GM18499 (cell line): ENCODE data around the gene TCEAL9.
"Not testable (repeated sequence)": the region's sequence is repeated elsewhere in the genome, so short reads cannot be mapped to it uniquely, and the experiment has no call there.

Source experiments
- ATAC-seq: cut with Tn5 transposase; IDR thresholded peaks from one replicate; pipeline ENCODE4 v1.9.1; 2021; ENCODE audit warnings: moderate number of reproducible peaks; ENCODE audit not compliant: insufficient read depth, unreplicated experiment

TCEAL9 gene

DNA sequence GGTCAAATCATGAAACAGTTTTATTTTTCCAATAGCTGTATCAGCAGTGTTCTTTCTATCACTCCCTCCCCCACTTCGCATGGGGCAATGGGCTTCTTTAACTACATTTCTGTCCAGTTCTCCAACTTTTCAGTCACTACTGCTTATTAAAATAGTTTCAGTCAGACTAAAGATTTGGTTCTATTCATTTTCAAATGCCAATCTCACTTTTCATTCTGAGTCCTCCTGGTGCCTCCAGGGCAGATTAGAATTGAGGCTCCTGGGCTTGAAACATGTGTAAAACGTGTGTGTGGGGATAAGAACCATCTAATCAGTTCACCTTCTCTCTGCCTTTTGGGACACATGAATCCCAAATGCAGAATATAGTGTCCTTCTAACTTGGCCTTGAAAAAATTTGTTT, 16.6 kb downstream of the TCEAL9 start:
- no peak for ATAC-seq

DNA sequence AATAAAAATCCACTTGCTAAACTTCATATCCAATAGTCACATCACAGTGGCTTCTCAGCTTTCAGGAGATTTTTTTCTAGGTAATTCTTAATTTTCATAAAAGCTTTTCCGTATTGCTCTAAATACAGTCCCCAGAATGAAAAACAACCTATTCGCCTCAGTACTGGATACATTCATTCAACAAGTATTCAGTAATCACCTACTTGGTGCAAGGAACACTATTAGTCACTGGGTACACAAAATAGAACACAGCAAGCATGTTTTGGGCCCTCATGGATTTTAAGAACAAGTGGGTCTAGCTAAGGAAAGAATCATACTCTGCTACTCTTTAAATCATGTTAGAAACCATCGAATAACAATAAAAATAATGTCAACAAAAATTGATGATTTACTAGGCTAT, 17.3 kb downstream of the TCEAL9 start:
- no peak for ATAC-seq

DNA sequence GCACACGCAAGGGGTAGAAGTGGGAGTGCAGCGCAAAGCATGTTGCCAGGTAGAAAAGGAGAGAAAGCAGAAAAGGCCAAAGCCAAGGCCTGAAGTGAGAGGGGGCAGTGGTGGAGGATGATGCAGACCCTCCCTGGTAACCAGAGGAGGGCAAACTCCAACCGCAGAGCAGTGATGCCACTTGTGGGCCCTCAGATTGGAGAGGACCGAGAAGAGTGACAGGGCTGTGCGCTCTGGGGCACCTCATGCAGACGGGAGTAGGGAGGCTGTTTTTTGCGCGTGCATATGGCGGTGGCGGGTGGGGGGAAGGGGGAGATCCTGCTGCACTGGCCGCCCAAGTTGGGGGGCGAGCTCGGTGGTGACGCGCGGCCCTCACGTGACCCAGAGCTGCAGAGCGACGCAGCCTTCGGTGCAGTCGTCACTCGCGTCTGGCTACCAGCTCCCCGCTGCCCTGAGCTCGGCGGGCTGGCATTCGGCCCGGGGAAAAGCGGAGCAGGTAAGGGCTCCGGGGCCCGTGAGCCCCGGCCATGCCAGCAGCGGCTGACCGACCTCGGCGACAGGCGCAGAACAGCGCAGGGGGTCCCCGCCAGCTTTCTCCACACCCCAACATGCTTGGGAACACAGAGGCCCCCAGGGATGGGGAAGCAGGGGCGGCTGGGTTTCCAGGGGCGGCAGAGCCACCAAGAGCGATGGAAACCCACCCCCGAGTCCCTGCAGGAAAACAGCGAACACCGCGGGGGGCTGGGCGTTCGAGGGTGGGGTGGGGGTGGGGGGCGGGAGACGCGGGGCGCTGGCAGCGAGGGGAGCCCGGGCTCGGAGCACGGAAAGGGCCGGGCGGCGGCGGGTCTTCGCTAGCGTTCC, 20.0 kb downstream of the TCEAL9 start, which contains the start of gene BEX3:
BEX3 (plus strand) TSS at position 421 of the 861 bp plus-strand sequence. CDS start 984 bp downstream, outside the sequence.
- no peak for ATAC-seq

DNA sequence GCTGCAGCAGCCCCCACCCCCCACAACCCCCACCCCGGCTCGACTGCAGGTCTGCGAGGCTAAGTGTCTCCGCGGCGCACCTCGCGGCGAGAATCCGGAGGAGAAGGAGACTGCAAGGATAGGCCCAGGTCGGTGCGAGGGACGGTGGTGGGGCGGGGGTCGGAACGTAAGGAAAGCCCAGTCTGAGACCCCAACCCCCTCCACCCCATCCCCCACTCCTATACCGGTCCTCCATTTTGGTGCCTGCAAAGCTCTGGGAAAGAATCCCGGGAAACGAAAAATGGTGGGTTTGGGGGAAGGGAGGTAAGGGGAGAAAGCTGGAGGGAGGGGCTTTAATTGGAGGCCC, 20.6 kb downstream of the TCEAL9 start:
- ATAC-seq: no peak

DNA sequence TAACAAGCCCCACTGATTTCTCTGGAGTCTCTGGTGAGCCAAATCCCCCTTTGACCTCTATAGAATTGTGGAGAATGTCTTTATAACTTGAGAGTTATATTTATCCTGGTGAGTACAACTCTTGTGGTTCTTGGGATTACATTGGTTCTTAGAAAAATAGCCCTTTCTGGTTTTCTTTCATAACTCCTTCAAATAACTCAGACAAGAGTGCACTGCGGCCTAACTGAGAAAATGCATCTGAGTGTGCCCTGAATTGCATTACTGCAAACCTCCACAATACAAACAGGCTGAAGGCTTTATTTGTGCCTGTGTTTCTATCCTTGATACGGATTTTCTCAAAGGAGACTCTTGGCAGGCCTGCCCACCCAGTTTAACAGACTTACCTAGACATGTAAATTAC, 22.7 kb downstream of the TCEAL9 start:
- no peak for ATAC-seq

DNA sequence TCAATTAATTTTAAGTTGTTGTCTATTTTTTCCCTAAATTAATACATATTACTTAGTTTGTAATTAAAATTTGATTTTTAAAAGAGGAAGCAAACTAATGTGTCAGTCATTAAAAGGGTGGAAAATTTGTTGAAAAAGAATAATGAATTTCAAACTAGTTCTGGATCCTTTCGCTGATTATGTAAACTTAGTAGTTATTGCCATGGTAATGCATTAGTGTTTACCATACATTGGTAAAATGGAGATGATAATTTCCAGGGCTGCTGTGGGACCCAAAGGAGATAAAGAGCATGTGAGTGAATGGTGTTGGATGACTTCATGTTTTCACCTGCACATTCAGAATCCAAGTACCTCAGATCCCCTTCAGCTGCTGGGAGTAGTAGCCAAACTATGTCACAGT, 26.6 kb downstream of the TCEAL9 start:
- ATAC-seq: no peak

DNA sequence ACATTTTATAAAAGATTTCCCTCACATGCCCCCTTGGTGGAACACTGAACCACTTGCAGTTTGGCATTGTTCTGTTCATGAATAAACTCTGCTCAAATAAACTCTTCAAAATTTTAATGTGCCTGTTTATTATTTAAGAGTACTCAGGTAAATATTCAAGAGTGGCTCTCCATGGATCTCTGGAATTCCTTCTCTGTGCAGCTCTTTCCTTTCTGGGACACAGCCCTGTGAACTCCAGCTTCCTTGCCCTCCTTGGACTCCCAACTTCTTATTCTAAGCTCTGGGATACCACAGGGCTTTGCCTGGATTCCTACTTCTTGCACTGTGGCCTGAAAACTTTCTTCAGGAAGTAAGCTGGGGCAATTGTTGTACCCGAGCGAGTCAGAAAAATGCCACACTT, 28.4 kb downstream of the TCEAL9 start:
- no peak for ATAC-seq

DNA sequence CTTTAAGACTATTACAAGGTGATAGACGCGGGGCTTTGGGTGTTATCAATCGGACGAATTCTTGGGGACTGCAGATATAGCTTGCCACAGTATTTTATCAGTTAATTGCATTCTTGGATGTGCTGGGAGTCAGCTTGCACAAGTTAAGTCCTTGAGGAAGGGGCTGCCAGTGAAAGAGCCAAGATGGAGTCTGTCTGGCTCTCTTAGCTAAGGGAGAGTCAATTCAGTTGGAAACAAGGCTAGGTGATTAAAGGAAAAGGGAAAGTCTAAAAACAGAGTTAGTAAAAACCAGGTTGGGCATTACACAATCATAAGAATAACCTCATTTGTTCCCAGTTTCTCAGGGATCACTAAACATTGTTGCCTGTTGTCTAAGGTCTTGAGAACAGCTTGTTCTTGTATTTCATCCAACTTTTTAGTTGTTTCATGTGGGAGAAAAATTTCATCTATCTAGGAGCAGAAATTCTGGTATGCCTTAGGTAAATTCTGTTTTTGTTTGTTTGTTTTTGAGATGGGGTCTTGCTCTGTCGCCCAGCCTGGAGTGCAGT, 29.1 kb downstream of the TCEAL9 start:
- not testable (repeated sequence) for ATAC-seq

DNA sequence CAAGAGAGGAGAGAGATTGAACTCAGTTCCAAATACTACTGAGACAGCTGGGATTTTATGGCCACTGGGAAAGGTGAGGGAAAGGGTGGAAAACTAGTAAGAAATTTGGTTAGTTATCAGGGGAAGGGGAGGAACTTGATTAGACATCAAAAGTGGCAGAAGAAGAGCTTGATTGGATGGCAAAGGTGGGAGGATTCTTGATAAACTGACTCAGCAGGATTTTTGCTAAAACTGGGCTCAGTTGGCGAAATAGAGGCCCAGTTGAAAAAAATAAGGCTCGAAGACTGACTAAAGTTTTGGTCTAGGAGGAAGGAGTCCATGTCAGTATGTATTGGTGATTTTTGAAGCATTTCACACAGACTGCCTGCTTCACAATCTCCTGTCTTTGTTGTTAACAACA, 30.0 kb downstream of the TCEAL9 start:
- ATAC-seq: no peak

DNA sequence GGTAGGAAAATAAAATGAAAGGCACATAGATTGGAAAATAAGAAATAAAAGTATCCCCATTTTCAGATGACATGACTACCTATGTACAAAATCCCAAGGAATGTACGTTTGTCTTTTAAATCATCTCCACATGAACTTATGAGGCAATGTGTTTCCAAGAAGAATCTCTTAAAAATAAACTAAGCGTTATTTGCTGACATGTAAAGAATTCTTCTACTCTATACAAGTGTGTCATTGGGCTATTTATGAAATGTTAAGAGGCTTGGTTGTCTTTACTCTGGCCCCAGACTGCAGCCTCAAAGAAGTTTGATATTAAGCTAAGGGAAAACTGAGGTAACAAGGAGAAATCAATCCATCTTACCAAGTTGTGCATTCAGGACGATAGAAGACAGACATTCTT, 37.2 kb downstream of the TCEAL9 start:
- ATAC-seq: no peak

DNA sequence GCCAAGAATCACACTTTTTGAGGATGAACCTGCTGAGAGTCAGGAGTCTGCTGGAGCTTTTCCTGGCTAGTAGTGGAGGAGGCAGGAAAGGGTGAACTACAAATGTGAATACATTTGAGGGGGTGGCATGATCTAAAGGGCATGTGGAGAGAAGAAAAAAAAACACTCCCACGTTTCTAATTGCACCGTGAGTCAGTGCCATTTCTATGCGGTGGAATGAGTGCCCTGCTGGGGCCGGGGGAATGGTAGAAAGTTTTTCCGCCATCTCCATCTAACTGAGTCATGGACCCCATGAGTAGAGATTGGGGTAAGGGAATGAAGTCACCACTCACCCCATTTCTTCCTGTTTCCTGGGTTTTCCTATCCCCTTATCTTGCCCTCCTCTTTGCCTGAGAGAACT, 39.9 kb downstream of the TCEAL9 start:
- ATAC-seq: no peak

DNA sequence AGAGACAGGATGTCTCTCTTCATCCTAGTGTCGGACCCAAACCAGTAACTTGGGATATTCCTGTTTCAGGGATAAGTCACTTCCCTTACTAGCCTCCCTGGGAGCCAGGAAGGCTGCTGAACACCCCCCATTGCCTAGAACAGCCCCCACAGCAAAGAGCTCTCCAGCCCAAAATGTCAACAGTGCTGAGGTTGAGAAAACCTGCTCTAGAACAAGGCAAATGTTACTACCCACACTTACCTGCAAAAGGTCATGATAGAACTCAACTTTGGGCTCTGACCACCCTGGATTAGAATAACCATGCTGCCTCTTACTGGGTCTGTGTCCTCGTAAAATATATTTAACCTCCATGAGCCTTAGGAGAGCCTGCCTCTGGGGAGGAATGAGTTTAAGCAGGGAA, 40.4 kb downstream of the TCEAL9 start:
- no peak for ATAC-seq

DNA sequence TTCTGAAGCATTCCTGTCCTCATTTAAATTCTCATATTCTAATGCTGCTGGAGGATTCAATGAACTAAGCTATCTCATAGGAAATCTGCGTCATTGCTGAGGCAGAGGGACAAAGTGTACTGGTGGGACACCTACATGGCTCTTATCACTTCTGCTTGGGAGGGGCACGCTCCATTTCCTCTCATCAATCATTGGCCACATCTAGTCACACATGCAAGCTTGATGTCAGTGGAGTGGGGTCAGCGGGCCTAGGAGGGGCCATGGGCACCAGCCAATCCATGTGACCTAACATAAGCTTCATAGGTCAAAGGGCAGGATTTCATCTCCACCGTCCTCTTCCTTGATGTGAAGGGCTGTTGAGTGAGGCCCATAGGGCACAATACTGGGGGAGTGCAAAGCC, 41.4 kb downstream of the TCEAL9 start:
- ATAC-seq: no peak

DNA sequence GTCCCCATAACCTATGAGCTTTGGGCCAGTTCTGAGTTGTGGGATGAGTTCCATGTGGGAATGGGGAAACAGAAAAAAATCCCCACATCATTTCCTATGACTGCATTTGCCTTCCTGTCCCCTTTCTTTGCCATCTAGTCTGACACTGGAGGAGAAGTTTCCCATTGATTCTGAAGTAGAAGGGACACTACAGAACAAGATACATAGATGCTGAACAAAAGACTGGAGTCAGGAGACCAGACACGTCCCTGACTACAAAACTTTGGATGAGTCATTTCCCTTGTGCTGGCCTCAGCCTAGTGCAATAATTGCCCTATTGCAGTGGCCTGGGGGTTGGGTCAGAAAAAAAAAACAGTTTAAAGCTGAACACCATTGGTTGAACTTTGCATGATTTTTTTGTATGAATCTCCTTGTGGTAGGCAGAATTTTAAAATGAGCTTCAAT, 42.1 kb downstream of the TCEAL9 start:
- ATAC-seq: no peak

DNA sequence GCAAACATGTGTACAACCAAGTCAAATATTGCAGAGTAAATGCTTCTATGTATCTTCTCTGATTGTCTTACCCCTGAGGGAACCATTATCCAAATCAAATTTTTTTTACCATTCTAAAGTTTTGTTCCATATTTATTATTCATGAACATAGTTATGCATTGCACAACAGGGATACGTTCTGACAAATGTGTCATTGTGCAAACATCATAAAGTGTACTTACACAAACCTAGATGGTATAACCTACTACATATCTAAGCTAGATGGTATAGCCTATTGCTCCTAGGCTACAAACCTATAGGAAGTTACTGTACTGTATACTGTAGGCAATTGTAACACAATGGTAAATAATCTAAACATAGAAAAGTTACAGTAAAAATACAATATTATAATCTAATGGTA, 43.4 kb downstream of the TCEAL9 start:
- ATAC-seq: no peak

DNA sequence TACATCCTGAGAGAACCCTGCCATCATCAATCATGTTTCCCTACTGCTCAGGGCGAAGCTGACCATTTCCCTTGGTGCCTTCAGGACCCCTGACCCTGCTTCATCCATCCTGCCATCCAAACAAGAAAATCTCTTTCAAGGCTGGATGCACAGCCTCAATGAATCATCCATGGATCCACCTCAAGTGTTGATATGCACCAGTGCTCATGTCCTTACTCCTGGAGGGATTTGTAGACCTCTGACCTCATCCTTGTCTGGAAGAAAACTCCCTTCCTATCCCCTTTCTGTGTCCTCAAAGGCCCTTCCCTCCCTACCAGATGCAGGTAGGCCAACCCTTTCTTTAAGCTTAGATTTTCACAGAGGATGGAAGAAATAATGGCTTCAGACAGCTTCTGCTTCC, 44.6 kb downstream of the TCEAL9 start:
- no peak for ATAC-seq

DNA sequence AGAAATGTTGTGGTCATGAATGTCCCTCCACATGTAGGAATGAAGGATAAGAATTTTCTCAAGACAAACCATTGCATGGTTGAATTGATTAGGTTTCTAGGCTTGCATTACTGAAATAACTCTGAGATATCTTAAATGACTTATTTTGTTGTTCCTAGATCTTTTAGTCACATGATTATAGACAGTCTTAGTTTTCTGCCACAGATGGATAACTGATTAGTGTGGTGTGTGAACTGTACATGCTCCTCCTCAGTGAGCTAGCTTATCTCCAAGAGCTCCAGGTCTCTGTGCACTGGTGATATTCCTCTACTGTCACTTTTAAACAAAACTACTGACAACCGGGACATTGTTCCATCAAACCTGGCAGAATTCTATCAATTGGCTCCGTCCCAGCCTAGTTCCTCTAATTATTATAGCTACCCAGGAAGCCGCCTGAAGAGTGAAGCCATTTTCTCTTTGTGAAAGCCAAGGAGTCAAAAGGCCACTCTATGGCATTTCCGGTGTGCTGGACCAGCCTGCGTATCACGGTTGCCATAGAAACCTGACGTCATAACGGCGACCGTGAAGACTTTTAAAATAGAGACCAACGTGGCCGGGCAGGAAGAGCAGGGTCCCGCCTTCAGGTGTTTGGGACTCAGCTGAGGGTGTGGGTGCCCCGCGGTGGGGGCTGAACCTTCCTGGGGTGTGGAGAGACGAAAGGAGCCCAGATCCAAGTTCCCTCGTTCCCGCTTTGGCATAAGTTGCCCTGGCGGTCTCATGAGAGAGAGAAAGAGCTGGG, 48.1 kb downstream of the TCEAL9 start:
- ATAC-seq: peak; percentile 95

DNA sequence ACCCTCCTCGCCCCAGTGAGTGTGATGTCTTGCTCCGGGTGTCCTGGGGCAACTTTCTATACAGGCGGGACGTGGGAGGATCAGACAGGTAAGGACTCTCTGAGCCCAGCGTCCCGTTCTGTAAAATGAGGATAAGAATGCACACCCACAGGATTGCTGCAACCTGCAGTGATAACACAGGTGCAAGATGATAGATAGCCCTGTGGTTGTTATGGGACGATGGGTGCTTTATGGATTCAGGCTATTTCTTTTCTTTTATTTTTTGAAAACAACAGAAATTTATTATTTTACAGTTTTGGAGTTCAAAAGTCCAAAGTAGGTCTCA, 48.7 kb downstream of the TCEAL9 start:
- no peak for ATAC-seq

DNA sequence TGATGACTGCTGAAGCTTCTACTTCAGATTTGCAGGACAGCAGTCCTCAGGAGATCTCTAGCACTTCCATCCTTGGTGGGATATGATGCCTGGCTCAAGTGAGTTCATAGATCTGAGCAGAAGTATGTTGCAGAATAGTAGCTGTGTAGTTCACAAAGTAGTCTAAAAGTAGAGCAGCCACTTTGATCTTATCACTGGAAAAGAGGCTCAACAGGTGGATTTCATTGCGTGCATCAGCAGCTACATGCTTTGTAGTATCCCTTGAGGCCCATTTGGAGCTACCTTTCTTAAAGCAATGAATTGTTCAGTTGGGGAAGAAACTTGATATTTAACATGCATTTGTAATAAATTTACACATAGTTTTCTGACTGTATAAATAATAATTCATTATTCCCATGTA, 50.0 kb downstream of the TCEAL9 start:
- no peak for ATAC-seq

DNA sequence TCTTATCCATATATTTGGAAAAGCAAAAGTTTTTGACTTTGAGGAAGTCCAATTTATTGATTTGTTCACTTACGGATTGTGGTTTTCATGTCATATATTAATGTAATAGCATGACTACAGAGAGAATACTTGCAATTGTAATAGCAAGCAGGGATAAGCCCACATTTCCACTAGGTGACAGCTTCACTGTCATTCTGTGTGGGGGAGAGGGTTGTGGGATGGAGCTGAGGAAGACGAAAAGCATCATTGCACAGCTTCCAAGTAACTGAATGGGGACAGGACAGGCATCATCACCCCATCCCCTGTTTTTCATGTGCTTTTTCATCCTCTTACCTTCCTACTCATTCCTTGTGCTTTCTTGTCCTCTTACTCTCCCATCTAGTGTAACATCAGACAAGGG, 51.5 kb downstream of the TCEAL9 start:
- ATAC-seq: no peak
